HG03108 (cell line): ENCODE measurements around the gene SLC12A2.

ENCODE experiments used
- ATAC-seq: cut with Tn5 transposase; IDR thresholded peaks from one replicate; pipeline ENCODE4 v1.9.1; 2021; ENCODE audit warnings: moderate library complexity; ENCODE audit not compliant: unreplicated experiment

SLC12A2 gene

GRCh38 chr5:128083033-128083810 is at the start of gene SLC12A2:
Gene SLC12A2 (plus strand): TSS chr5:128083766. CDS start chr5:128083955, 189 bp downstream.
- peak; percentile 54 for ATAC-seq

GRCh38 chr5:128035689-128036088 is 47.9 kb upstream of the SLC12A2 start:
- ATAC-seq, result no peak

- no peak for ATAC-seq
These were observed 46.6 kb upstream of the SLC12A2 start for GRCh38 chr5:128036950-128037349.

DNA sequence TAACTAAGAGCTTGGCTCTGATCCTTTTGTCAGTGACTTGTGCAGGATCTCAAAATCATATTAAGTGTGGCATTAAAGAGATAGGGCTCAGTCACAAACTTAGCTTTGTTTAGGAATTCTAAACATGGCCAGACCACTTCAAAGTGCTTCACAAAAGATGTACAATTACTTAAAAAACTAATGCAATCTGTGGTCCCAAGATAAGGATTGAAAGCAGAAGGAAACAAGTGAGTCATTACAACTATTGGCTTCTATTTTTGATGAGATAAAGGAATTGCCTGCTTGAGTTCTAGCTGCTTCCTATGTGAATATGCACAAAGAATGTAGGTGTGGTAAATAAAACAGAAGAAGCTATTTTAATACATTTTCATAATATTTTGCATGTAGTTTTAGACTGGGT is 44.9 kb upstream of the SLC12A2 start:
- no peak for ATAC-seq

DNA sequence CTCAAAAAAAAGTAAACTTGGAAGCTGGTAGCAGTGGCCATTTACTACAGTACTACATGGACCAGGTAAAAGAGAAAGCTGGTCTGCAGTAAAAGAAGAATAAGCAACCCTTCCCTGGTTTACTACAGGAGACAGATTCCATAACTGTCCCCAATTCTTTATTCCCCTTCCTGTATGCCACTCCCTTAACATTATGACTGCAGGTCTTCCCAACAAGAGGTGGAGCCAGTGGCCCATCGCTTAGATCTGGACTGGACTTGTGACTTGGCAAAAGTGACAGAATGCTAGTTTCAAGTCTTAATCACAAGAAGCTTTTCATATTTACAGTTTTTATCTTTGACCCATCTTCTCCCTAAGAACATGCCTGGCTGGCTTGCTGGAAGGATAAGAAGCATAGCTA is 42.6 kb upstream of the SLC12A2 start:
- ATAC-seq, result no peak

- ATAC-seq, result no peak
These were observed 30.8 kb upstream of the SLC12A2 start for GRCh38 chr5:128052780-128053179.

DNA sequence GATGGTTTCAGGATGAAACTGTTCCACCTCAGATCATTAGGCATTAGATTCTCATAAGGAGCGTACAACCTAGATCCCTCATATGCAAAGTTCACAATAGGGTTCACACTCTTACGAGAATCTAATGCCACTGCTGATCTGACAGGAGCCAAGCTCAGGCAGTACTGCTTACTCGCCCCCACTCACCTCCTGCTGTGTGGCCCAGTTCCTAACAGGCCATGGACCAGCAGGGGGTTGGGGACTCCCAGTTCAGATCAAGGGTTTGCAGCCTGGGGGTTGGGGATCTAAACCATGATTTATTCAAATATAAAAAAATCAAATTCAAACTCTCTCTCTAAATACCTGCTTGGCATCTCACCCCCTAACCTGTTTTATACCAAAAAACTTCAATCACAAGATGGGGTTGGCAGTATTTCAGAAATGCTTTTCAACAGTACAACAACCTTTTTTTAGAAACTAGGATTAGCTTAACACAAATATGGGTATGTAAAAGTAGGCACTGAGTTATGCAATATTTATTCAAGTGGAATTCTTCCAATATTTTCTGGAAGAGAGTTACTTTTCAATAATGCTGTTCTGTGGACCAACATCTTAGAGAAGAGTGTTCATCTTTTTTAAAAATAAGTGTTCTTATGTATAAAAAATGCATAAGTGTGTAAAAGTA is 30.1 kb upstream of the SLC12A2 start:
- no peak for ATAC-seq

DNA sequence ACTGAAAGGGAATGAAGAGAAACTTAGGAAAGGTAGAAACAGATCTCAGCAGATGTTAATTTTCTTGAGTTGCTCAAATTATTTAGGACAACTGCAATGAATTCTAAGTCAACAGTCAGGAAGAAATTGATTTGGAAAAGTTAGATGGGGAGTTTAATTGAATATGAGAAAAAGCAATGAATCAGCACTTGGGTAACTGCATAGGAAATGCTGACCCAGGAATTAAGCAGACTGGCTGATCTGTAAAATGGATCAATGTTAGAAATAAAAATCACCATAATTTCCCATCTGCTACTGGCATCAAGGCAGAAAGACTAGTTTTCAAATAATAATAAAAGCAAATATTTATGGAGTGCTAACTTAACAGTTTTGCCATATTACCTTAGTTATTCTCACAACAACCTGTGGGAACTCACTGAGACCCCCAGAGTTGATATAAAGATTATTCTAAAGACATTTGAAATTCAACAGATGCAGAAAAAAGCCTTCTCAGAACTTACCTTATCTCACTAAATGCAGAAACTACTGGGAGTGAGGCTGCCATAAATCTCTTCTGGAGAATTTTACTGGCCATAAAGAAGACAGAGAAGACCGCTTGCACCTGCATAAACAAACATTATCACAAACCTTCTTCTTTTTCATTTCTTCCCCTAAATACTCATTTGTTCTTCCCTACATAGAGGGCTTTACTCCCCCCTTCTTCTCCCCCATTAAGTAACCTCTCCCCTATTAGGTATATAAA is 22.8 kb upstream of the SLC12A2 start:
- no peak for ATAC-seq

DNA sequence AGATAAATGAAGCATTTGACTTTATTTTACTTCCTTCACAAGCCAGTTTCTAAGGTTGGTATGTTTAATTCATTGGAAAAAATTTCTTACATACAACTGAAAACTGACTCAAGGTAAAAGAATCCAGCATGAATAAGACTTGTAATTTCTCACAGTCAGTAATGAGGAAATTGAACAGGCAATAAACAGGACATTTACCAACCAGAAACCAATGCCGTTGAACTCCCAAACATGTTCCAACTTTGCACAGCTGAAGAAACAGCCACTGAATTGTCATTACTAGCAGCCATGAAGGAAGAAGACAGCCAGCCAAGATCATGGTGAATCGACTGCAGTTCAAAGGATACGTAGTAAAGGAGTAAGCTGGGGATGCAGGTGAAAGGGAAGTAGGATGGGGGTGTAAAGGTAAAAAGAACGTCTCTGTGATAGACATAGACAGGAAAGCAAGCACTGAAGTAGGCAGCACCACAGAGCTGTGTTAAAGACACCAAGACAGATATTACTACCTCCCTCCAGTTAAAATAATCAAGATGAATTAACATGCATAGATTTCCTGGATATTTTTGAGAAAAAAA is 21.3 kb upstream of the SLC12A2 start:
- no peak for ATAC-seq

GRCh38 chr5:128074171-128074570 is 9.4 kb upstream of the SLC12A2 start:
- ATAC-seq, result no peak

GRCh38 chr5:128074953-128075352 is 8.6 kb upstream of the SLC12A2 start:
- no peak for ATAC-seq

GRCh38 chr5:128077526-128077925 is 6.0 kb upstream of the SLC12A2 start:
- no peak for ATAC-seq

DNA sequence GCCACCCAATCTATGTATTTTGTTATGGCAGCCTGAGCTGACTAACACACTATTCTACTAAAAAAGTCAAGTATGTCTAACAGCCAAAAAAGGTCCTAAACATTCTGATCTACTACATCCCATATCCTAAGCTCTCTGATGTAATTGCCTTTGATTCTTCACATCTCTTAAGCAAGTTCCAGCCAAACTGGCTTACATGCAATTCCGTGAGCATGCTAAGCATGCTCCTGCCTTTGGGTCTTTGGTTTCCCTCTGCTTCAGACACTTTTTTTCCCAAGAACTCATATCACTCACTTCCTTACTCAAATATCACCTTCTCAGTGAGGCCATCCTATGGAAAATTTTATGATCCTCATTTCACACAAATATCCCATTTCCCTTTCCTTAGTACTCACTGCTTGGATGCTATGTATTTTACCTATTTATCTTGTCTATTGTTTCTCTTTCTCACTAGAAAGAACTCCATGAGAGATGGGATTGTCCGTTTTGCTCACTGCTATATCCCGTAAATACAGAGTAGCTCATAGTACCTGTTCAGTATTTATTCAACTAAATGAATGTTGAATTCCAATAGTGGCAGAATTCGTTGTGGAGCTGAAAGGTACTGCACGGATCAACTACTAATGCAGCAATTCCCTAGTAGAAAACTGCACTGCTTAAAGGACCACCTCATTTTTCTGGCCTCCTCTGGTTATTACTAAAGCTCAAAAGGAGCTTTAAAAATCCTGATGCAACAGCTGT is 2.3 kb upstream of the SLC12A2 start:
- no peak for ATAC-seq

DNA sequence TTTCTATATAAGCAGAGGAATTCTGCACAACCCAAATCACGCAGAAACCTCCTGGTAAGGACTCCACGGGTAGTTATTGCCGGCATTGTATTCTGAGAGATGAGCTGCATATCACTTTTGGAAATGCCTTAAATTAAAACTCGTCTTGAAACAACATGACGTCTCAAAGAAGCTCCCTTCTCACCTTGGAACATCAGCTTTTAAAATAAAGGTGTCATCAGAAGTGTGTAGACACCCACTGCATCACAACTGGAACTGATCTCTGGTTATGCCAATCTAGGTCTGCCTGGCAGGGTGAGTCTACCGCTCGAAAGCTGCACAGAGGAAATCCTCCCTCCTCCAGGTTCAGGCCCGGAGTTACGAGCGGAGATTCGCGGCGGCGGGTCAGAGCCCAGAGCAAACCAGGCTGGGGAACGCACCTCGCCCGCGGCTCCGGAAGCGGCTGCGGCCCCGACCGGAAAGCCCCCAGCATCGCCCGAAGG is 974 bp upstream of the SLC12A2 start:
- ATAC-seq, result peak; percentile 14

DNA sequence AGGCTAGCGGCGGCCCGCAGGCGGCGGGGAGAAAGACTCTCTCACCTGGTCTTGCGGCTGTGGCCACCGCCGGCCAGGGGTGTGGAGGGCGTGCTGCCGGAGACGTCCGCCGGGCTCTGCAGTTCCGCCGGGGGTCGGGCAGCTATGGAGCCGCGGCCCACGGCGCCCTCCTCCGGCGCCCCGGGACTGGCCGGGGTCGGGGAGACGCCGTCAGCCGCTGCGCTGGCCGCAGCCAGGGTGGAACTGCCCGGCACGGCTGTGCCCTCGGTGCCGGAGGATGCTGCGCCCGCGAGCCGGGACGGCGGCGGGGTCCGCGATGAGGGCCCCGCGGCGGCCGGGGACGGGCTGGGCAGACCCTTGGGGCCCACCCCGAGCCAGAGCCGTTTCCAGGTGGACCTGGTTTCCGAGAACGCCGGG is 253 bp downstream of the SLC12A2 start:
- ATAC-seq, result peak; percentile 36

DNA sequence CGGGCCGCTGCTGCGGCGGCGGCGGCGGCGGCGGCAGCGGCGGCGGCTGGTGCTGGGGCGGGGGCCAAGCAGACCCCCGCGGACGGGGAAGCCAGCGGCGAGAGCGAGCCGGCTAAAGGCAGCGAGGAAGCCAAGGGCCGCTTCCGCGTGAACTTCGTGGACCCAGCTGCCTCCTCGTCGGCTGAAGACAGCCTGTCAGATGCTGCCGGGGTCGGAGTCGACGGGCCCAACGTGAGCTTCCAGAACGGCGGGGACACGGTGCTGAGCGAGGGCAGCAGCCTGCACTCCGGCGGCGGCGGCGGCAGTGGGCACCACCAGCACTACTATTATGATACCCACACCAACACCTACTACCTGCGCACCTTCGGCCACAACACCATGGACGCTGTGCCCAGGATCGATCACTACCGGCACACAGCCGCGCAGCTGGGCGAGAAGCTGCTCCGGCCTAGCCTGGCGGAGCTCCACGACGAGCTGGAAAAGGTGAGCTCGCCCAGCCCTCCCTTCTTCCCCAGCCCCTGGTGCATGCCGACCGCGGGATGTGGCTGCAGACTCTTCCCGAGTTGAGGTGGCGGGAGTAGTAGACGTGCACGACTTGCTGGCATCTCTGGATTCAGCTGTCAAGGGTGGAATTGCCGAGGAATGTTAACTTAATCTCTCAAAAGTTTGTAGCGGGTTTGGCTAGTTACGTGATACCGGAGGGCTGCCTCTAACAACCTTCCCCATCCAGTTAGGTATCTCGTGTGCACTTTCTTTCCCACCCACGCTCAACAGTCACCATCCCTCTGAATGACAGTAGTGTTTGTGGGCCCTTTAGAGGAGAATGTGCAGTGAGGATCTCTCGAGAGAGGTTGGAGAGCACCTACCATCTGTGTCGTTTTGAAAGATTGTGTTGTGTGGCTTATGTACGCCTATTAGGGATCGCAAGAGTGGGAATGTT is 932 bp downstream of the SLC12A2 start:
- ATAC-seq, result peak; percentile 8

DNA sequence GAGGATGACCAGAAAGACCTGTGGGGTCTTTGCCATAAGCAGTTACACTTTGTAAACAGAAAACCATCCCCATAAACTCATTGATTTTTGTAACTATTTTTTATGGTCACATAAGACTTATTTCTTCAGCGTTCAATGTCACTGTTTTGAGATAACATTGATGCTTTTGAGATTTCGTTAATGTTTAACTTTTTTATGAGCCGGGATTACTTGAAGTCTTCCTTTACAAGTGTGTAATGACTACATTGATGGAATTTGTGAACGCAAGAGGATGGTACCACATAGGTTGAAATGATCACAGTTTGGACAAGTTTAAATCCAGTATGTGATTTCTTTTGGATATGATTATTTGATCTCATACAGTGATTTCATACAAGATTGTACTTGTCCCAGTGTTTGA is 1.8 kb downstream of the SLC12A2 start:
- no peak for ATAC-seq

GRCh38 chr5:128091579-128091978 is 8.0 kb downstream of the SLC12A2 start:
- ATAC-seq, result no peak

DNA sequence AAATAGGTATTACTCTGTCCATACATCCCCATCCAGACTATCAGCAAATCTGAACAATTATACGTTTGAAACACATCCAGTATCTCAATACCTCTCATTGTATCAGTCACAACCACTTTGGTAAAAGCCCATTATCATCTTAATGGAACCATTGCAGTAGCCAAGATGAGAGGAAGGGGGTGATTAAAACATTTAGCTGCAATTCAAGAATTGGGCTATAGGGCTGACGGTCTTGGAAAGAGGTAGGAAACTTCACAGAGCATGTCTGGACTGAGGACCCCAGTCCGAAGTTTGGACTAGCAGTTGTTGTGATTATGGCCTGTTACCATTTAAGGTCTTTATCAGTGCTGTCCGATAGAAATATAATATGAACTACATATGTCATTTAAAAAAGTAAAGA is 8.6 kb downstream of the SLC12A2 start:
- no peak for ATAC-seq

GRCh38 chr5:128093368-128093767 is 9.8 kb downstream of the SLC12A2 start:
- no peak for ATAC-seq
